Fibroblast of pulmonary artery (primary cell): ENCODE results near the gene SATB2.
A peak's percentile ranks its signal among the peaks of the same experiment; 100 is the strongest.

ENCODE experiments used
- DNase-seq: peaks from one replicate; pipeline ENCODE4 v3.0.0-alpha.2; 2010; ENCODE audit warnings: low read depth
- H3K4me3 ChIP-seq: replicated peaks from 2 replicates; pipeline ENCODE4 v1.5.1; 2011; ENCODE audit warnings: low read depth, mild to moderate bottlenecking, control low read depth, low read length, moderate library complexity
- TF ChIP-seq, protein P1 (sequence below): IDR thresholded peaks from 2 replicates; pipeline ENCODE4 v1.5.1; 2011; ENCODE audit warnings: mild to moderate bottlenecking, control low read depth, low read length, inconsistent platforms; ENCODE audit errors: missing control alignments

SATB2 gene

DNA sequence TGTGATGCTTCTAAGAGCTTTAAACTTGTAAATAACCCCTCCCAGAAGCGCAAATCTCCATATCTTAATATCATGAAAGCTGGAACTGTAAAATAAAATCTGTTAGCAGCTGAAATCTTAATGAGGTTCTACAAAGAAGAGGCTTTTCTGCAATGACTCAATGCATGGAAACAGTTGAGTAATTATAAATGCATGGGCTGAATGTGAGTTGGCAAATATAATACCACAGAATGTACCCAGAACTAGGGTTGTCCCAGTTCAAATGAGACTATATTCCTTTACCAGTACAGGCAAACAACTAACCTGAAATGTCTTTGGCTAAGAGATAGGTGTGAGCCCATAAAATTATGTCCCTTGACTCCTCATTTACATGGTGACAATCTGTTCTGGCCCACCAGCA, 52.9 kb downstream of the SATB2 start:
- TF ChIP-seq, protein P1, sequence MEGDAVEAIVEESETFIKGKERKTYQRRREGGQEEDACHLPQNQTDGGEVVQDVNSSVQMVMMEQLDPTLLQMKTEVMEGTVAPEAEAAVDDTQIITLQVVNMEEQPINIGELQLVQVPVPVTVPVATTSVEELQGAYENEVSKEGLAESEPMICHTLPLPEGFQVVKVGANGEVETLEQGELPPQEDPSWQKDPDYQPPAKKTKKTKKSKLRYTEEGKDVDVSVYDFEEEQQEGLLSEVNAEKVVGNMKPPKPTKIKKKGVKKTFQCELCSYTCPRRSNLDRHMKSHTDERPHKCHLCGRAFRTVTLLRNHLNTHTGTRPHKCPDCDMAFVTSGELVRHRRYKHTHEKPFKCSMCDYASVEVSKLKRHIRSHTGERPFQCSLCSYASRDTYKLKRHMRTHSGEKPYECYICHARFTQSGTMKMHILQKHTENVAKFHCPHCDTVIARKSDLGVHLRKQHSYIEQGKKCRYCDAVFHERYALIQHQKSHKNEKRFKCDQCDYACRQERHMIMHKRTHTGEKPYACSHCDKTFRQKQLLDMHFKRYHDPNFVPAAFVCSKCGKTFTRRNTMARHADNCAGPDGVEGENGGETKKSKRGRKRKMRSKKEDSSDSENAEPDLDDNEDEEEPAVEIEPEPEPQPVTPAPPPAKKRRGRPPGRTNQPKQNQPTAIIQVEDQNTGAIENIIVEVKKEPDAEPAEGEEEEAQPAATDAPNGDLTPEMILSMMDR: no peak
- DNase-seq: peak; percentile 33
- no peak overlapping the region for H3K4me3 ChIP-seq

DNA sequence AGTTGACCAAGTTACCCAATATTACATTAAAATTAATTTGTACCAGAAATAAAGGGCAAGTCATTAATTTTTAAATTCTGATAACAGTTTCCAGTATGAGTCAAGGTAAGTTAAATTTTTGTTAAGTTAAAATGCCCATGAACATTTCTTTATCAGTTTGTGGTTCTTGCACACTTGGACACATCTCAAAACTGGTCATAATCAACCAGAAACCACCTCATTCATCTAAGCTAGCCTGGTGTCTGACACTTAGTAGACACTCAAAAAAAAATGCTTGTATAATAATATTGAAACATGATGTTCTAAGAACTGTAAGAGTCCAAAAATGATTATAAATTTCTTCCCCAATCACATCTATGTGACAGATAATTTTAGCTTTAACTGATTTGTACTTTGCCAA, 62.4 kb downstream of the SATB2 start:
- no peak overlapping the region for H3K4me3 ChIP-seq
- DNase-seq: peak; percentile 10
- TF ChIP-seq, protein P1: no peak

DNA sequence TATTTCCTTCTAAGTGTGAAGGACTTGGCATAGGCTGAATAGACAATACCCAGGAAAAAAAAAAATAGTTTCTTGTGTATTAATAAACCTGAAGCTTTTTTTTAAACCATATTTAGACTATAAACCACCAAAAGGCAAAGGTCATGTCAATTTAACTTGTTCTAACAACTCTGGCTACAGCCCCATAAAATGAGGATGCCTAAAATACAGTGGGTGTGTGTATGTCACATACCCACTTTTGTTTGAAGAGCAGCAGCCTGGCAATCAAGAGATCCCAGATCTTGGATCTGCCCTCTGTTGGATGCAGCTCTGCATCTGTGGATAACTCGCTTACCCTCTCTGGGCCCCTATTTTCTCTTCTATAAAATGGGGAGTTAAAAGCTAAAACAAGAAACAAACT, 65.4 kb downstream of the SATB2 start:
- TF ChIP-seq, protein P1: no peak
- H3K4me3 ChIP-seq: no peak overlapping the region
- DNase-seq: no peak

- DNase-seq: no peak
- TF ChIP-seq, protein P1: no peak
Observed at GRCh38 chr2:199388728-199389268, 68.9 kb downstream of the SATB2 start.

DNA sequence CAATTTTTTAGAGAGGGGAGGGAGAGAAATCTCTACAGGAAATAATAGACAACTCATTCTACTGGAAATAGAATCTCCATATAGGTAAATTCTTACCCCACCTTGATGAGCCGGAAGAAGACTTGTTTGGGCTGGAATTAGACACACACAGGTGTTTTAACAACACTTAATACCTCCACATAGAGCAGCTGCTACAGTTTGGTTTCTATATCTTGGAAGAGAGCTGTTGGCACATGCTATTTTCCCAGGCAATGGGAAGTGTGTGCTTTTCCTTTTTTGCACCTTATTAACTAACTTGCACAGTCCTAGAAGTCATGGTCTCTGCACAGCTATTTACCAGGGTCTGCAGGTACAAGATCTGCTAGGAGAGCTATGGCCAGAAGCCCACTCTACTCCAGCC, 73.7 kb downstream of the SATB2 start:
- no peak overlapping the region for H3K4me3 ChIP-seq
- DNase-seq: no peak
- TF ChIP-seq, protein P1: no peak

More at GRCh38 chr2:199388728-199389268, 68.9 kb downstream of the SATB2 start:
- no peak overlapping the region for H3K4me3 ChIP-seq

- DNase-seq: no peak
- H3K4me3 ChIP-seq: no peak overlapping the region
- TF ChIP-seq, protein P1: no peak
Observed at GRCh38 chr2:199383021-199383420, 74.7 kb downstream of the SATB2 start.

DNA sequence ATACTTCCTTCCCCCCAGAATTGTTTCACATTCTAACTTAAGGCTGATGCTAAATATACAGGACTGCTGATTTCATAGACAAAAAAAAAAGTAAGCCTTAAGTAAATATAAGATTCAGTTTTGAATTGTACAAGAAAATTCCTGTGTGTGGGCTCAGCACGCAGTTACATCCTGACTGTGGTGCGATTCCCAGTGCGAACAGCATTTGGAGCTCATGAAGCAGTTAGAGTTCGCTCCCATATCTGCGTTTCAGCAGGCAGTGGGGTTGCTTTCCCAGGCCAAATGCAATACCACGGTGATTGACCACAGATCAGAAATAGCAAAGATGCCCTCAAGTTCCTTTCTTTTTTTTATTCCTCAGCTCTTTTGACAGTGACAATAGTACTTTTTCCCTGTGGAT, 75.6 kb downstream of the SATB2 start:
- H3K4me3 ChIP-seq: no peak overlapping the region
- TF ChIP-seq, protein P1: no peak
- no peak for DNase-seq
